CD14-positive monocyte (primary cell): ENCODE results near the gene DDX51. TPM values are rescaled to one million over a fixed set of nuclear protein-coding genes. Genes with fewer than 3 reads are reported as not detected.
A peak's percentile ranks its signal among the peaks of the same experiment; 100 is the strongest.

ENCODE experiments used
- DNase-seq, 3 donors: peaks; one replicate each; pipeline ENCODE4 v3.0.0-alpha.2; 2011 to 2022
- H2AFZ ChIP-seq: 2 replicates; pipeline ENCODE4 v1.6.0; 2012; ENCODE audit warnings: mild to moderate bottlenecking, low read depth, low read length, inconsistent platforms; ENCODE audit not compliant: insufficient read depth, poor library complexity, severe bottlenecking
- H3K27ac ChIP-seq, 2 donors: 1 replicate in 1 of 2; 2 replicates in 1 of 2; pipeline ENCODE4 v1.5.1; 2012 to 2013; ENCODE audit warnings: low read length in 2 of 2, control low read depth in 1 of 2, inconsistent platforms in 1 of 2, low read depth in 1 of 2, mild to moderate bottlenecking in 1 of 2
- H3K27me3 ChIP-seq, 2 donors: one replicate each; pipeline versions ENCODE4 v1.6.0 to v1.6.1; 2011 to 2013; ENCODE audit warnings: low read length in 2 of 2; ENCODE audit not compliant: control insufficient read depth in 2 of 2, insufficient read depth in 2 of 2
- H3K36me3 ChIP-seq, 2 donors: replicated peaks in 1 of 2; 1 replicate in 1 of 2; 2 replicates in 1 of 2; pipeline versions ENCODE4 v1.5.1 to v1.6.1; 2012 to 2013; ENCODE audit warnings: low read length in 2 of 2, control low read depth in 1 of 2, inconsistent platforms in 1 of 2, mild to moderate bottlenecking in 1 of 2; ENCODE audit not compliant: insufficient read depth in 2 of 2, control insufficient read depth in 1 of 2
- H3K4me1 ChIP-seq, 2 donors: 1 replicate in 1 of 2; 2 replicates in 1 of 2; pipeline versions ENCODE4 v1.5.1 to v1.6.1; 2012 to 2013; ENCODE audit warnings: low read length in 2 of 2, control low read depth in 1 of 2, inconsistent platforms in 1 of 2, mild to moderate bottlenecking in 1 of 2, moderate library complexity in 1 of 2; ENCODE audit not compliant: insufficient read depth in 2 of 2, control insufficient read depth in 1 of 2
- H3K4me2 ChIP-seq: replicated peaks from 2 replicates; pipeline ENCODE3; 2012; ENCODE audit warnings: low read length, moderate library complexity, mild to moderate bottlenecking; ENCODE audit not compliant: poor library complexity, severe bottlenecking; ENCODE audit errors: extremely low read depth
- H3K4me3 ChIP-seq, 3 experiments: fragments of 200-600 bp in 1 of 3; sonication (generic) in 1 of 3; replicated peaks in 1 of 3; 1 replicate in 2 of 3; 2 replicates in 1 of 3; pipeline ENCODE4 v1.5.1; 2011 to 2013; ENCODE audit warnings: low read length in 3 of 3, mild to moderate bottlenecking in 3 of 3, control low read depth in 2 of 3, low read depth in 2 of 3, inconsistent platforms in 1 of 3, moderate library complexity in 1 of 3
- H3K79me2 ChIP-seq: 2 replicates; pipeline ENCODE4 v1.6.0; 2012; ENCODE audit warnings: mild to moderate bottlenecking, control low read depth, inconsistent platforms, low read length, moderate library complexity; ENCODE audit not compliant: insufficient read depth
- H3K9ac ChIP-seq: 2 replicates; pipeline ENCODE4 v1.6.0; 2017; ENCODE audit warnings: low read length, mild to moderate bottlenecking; ENCODE audit not compliant: insufficient read depth, poor library complexity, severe bottlenecking
- H3K9me3 ChIP-seq, 2 donors: replicated peaks in 1 of 2; 1 replicate in 1 of 2; 2 replicates in 1 of 2; pipeline versions ENCODE4 v1.5.1 to v1.6.1; 2012 to 2013; ENCODE audit warnings: low read length in 2 of 2, control low read depth in 1 of 2; ENCODE audit not compliant: control insufficient read depth in 1 of 2, insufficient read depth in 1 of 2
- H4K20me1 ChIP-seq: 2 replicates; pipeline ENCODE4 v1.6.0; 2012; ENCODE audit warnings: mild to moderate bottlenecking, low read length, control low read depth, moderate library complexity; ENCODE audit not compliant: insufficient read depth
- H3K27ac Mint-ChIP-seq, 7 donors: one replicate each; pipeline ENCODE4 v1.8.0; 2020; ENCODE audit warnings: mild to moderate bottlenecking in 7 of 7, mixed read lengths in 7 of 7, moderate library complexity in 6 of 7, inconsistent platforms in 2 of 7
- H3K27me3 Mint-ChIP-seq, 3 donors: one replicate each; pipeline ENCODE4 v1.8.0; 2021 to 2022; ENCODE audit warnings: low read depth in 3 of 3, mild to moderate bottlenecking in 3 of 3, mixed read lengths in 3 of 3, moderate library complexity in 3 of 3, inconsistent platforms in 1 of 3
- H3K36me3 Mint-ChIP-seq, 2 donors: one replicate each; pipeline ENCODE4 v1.8.0; 2020; ENCODE audit warnings: mixed read lengths in 2 of 2, inconsistent platforms in 1 of 2, mild to moderate bottlenecking in 1 of 2
- H3K4me1 Mint-ChIP-seq: one replicate; pipeline ENCODE4 v1.8.0; 2020; ENCODE audit warnings: mild to moderate bottlenecking, mixed read lengths
- H3K4me3 Mint-ChIP-seq, 2 donors: one replicate each; pipeline ENCODE4 v1.8.0; 2020; ENCODE audit warnings: mild to moderate bottlenecking in 2 of 2, mixed read lengths in 2 of 2, moderate library complexity in 1 of 2
- H3K9me3 Mint-ChIP-seq, 7 donors: one replicate each; pipeline ENCODE4 v1.8.0; 2020 to 2022; ENCODE audit warnings: mixed read lengths in 7 of 7, mild to moderate bottlenecking in 6 of 7, moderate library complexity in 6 of 7, inconsistent platforms in 2 of 7
- CTCF ChIP-seq: fragments of 200-600 bp; IDR thresholded peaks from one replicate; pipeline ENCODE4 v1.8.0; 2022; ENCODE audit warnings: antibody characterized with exemption, mild to moderate bottlenecking
- WGBS: methylation state at CpG from one replicate; pipeline ENCODE4 v1.1.5; 2013; ENCODE audit warnings: missing lambda C conversion rate; ENCODE audit not compliant: insufficient coverage; 5-methylcytosine and 5-hydroxymethylcytosine counted together
- intact Hi-C, 2 donors: fragments of 100-400 bp; cut with micrococcal nuclease; formaldehyde crosslinking; loops; one replicate each; pipeline versions ENCODE4 v1.15.0 to v1.15.1; 2023
- polyA plus RNA-seq, 3 donors: library from polyadenylated mRNA; depleted of rRNA in 1 of 3; unstranded in 2 of 3; stranded (reverse) in 1 of 3; fragments of 300-500 nt in 2 of 3; fragments of >200 nt in 1 of 3; fragmentation: Illumina TruSeq in 2 of 3; gene quantifications; 1 replicate in 2 of 3; 2 replicates in 1 of 3; pipeline ENCODE4 v1.2.3, GENCODE V29; 2012 to 2021

Gene DDX51
- polyA plus RNA-seq, 3 donors: 1.7 to 24.9 (median 2.7) TPM

- 2% methylated on average over 82 of the region's 82 CpGs for WGBS
- peaks cover 16 to 24% of the 10 kb centered on the region in 2 donors for H3K4me1 ChIP-seq
- intact Hi-C loops: loop anchor here (2.0 to 10.0 kb wide), 3 partner anchors 61 to 351 kb away; partner anchors contain the start of gene FBRSL1 (in 1 of the 2)
- peak overlapping the region; percentile 94 for H3K9ac ChIP-seq
- Mint-ChIP-seq H3K27ac (peak overlapping the region in 2 of 7 donors; percentile 26 to 47), H3K9me3 (peaks cover 0 to 3% (median 0%) of the 10 kb centered on the region in 7 donors), H3K27me3 (peaks cover 0 to 3% (median 0%) of the 10 kb centered on the region in 3 donors), H3K36me3 (peaks cover 39 to 62% of the 10 kb centered on the region in 2 donors), H3K4me3 (peak overlapping the region; percentile 75 to 86), H3K4me1 (peaks cover 21% of the 10 kb centered on the region)
- H3K4me2 ChIP-seq: peak overlapping the region; percentile 94
- H3K79me2 ChIP-seq: peaks cover 28% of the 10 kb centered on the region
- H2AFZ ChIP-seq: peak overlapping the region; percentile 68
- H4K20me1 ChIP-seq: no peaks in the 10 kb centered on the region
- no peak for TF ChIP-seq CTCF
- H3K27ac ChIP-seq: no peak overlapping the region
- no peaks in the 10 kb centered on the region for H3K9me3 ChIP-seq
- H3K27me3 ChIP-seq: no peaks in the 10 kb centered on the region
- H3K4me3 ChIP-seq: peak overlapping the region; percentile 7 to 93 (median 46)
- peak in 1 of 3 donors; percentile 4 for DNase-seq
- H3K36me3 ChIP-seq: peaks cover 47 to 62% of the 10 kb centered on the region in 2 donors
These were observed 615 bp downstream of the DDX51 start for GRCh38 chr12:132143336-132144071.

- H3K9me3 Mint-ChIP-seq: peaks cover 0 to 3% (median 0%) of the 10 kb centered on the region in 7 donors
- peaks cover 28% of the 10 kb centered on the region for H3K79me2 ChIP-seq
- H3K4me2 ChIP-seq: peak overlapping the region; percentile 94
- peaks cover 41 to 62% of the 10 kb centered on the region in 2 donors for H3K36me3 Mint-ChIP-seq
- H3K9me3 ChIP-seq: no peaks in the 10 kb centered on the region
- H3K36me3 ChIP-seq: peaks cover 41 to 58% of the 10 kb centered on the region in 2 donors
- H3K4me1 Mint-ChIP-seq: peaks cover 21% of the 10 kb centered on the region
- peak overlapping the region; percentile 75 to 86 for H3K4me3 Mint-ChIP-seq
- intact Hi-C loops: loop anchor here (5.0 to 10.0 kb wide), 2 partner anchors 61 to 352 kb away; partner anchors contain the start of gene FBRSL1 (in 1 of the 2)
- H2AFZ ChIP-seq: peak overlapping the region; percentile 68
- H3K4me3 ChIP-seq: peak overlapping the region in 2 of 3 experiments; percentile 7 to 93
- WGBS: 82% methylated on average over 18 of the region's 24 CpGs
- H3K27ac Mint-ChIP-seq: peak overlapping the region in 2 of 7 donors; percentile 47 to 85
- DNase-seq: no peak
- no peaks in the 10 kb centered on the region for H4K20me1 ChIP-seq
- H3K9ac ChIP-seq: peak overlapping the region; percentile 94
- no peaks in the 10 kb centered on the region for H3K27me3 ChIP-seq
- peaks cover 0 to 3% (median 0%) of the 10 kb centered on the region in 3 donors for H3K27me3 Mint-ChIP-seq
- no peak for TF ChIP-seq CTCF
- no peak overlapping the region for H3K27ac ChIP-seq
- peaks cover 16 to 24% of the 10 kb centered on the region in 2 donors for H3K4me1 ChIP-seq
These were observed 1.3 kb downstream of the DDX51 start for GRCh38 chr12:132142679-132143335.
